ENCODE results near the gene MMEL1.

Gene MMEL1

GRCh38 chr1:2604844-2605508 lies 27.8 kb downstream of the MMEL1 start:
- DNase-seq (ENCODE audit: low read depth in 3 of 3): no peak

GRCh38 chr1:2604156-2604843 lies 28.5 kb downstream of the MMEL1 start:
- DNase-seq (ENCODE audit: low read depth in 3 of 3): no peak

GRCh38 chr1:2603521-2604155 lies 29.2 kb downstream of the MMEL1 start:
- no peak for DNase-seq (ENCODE audit: low read depth in 3 of 3)

- DNase-seq (ENCODE audit: low read depth in 3 of 3): no peak
Observed at GRCh38 chr1:2602866-2603520, 29.8 kb downstream of the MMEL1 start.

GRCh38 chr1:2602311-2602835 lies 30.4 kb downstream of the MMEL1 start:
- DNase-seq (ENCODE audit: low read depth in 3 of 3): no peak

GRCh38 chr1:2601721-2602303 lies 31.0 kb downstream of the MMEL1 start:
- DNase-seq (ENCODE audit: low read depth in 3 of 3): no peak

GRCh38 chr1:2598329-2598931 lies 34.4 kb downstream of the MMEL1 start:
- DNase-seq (ENCODE audit: low read depth in 3 of 3): no peak

GRCh38 chr1:2597441-2598328 lies 35.1 kb downstream of the MMEL1 start:
- DNase-seq (ENCODE audit: low read depth in 3 of 3): no peak

- DNase-seq (ENCODE audit: low read depth in 3 of 3): no peak
Observed at GRCh38 chr1:2596530-2597333, 36.1 kb downstream of the MMEL1 start.

GRCh38 chr1:2595812-2596529 lies 36.8 kb downstream of the MMEL1 start:
- no peak for DNase-seq (ENCODE audit: low read depth in 3 of 3)

GRCh38 chr1:2595261-2595811 lies 37.5 kb downstream of the MMEL1 start:
- no peak for DNase-seq (ENCODE audit: low read depth in 3 of 3)

GRCh38 chr1:2594641-2595131 lies 38.1 kb downstream of the MMEL1 start:
- DNase-seq (ENCODE audit: low read depth in 3 of 3): no peak

- no peak for DNase-seq (ENCODE audit: low read depth in 3 of 3)
Observed at GRCh38 chr1:2594001-2594640, 38.7 kb downstream of the MMEL1 start.

GRCh38 chr1:2593251-2593878 lies 39.5 kb downstream of the MMEL1 start:
- no peak for DNase-seq (ENCODE audit: low read depth in 3 of 3)

GRCh38 chr1:2592672-2593071 lies 40.1 kb downstream of the MMEL1 start:
- DNase-seq (ENCODE audit: low read depth in 3 of 3): no peak

- no peak for DNase-seq (ENCODE audit: low read depth in 3 of 3)
Observed at GRCh38 chr1:2591581-2592261, 41.1 kb downstream of the MMEL1 start.

- DNase-seq (ENCODE audit: low read depth in 3 of 3): no peak
Observed at GRCh38 chr1:2591233-2591580, 41.6 kb downstream of the MMEL1 start.

Measured in stimulated activated CD4-positive, alpha-beta T cell treated with anti-CD3 and anti-CD28 coated beads, TNF-alpha, amount 100 ng/mL, for 48 hours (primary cell).